GM19035 (cell line): ENCODE measurements around the gene IRF2BP2.
"Not testable (repeated sequence)": the region's sequence is repeated elsewhere in the genome, so short reads cannot be mapped to it uniquely, and the experiment has no call there.

ENCODE experiments used
- ATAC-seq: cut with Tn5 transposase; IDR thresholded peaks from one replicate; pipeline ENCODE4 v1.9.1; 2021; ENCODE audit not compliant: unreplicated experiment

Gene IRF2BP2

GRCh38 chr1:234602334-234603220 is 7.4 kb downstream of the IRF2BP2 start:
- no peak for ATAC-seq

GRCh38 chr1:234601301-234602017 is 8.5 kb downstream of the IRF2BP2 start:
- no peak for ATAC-seq

GRCh38 chr1:234600418-234601281 is 9.3 kb downstream of the IRF2BP2 start:
- peak; percentile 2 for ATAC-seq

GRCh38 chr1:234599617-234600417 is 10.2 kb downstream of the IRF2BP2 start:
- ATAC-seq: peak; percentile 79

GRCh38 chr1:234598974-234599616 is 10.9 kb downstream of the IRF2BP2 start:
- no peak for ATAC-seq

GRCh38 chr1:234597894-234598293 is 12.1 kb downstream of the IRF2BP2 start:
- ATAC-seq: no peak

GRCh38 chr1:234595899-234596298 is 14.1 kb downstream of the IRF2BP2 start:
- ATAC-seq: no peak

- not testable (repeated sequence) for ATAC-seq
These were observed 15.4 kb downstream of the IRF2BP2 start for GRCh38 chr1:234594575-234594974.

GRCh38 chr1:234593771-234594504 is 16.0 kb downstream of the IRF2BP2 start:
- no peak for ATAC-seq

GRCh38 chr1:234593109-234593508 is 16.9 kb downstream of the IRF2BP2 start:
- no peak for ATAC-seq

- no peak for ATAC-seq
These were observed 17.7 kb downstream of the IRF2BP2 start for GRCh38 chr1:234592240-234592639.

GRCh38 chr1:234591131-234591530 is 18.8 kb downstream of the IRF2BP2 start:
- ATAC-seq: no peak

- no peak for ATAC-seq
These were observed 19.9 kb downstream of the IRF2BP2 start for GRCh38 chr1:234589854-234590620.

- no peak for ATAC-seq
These were observed 20.7 kb downstream of the IRF2BP2 start for GRCh38 chr1:234589064-234589800.

- no peak for ATAC-seq
These were observed 21.6 kb downstream of the IRF2BP2 start for GRCh38 chr1:234588386-234588785.

GRCh38 chr1:234586892-234587485 is 23.0 kb downstream of the IRF2BP2 start:
- ATAC-seq: no peak

- ATAC-seq: no peak
These were observed 23.7 kb downstream of the IRF2BP2 start for GRCh38 chr1:234586304-234586703.
